GM18907 (cell line): ENCODE data around the gene TDRD7.

Experiments
- ATAC-seq: cut with Tn5 transposase; IDR thresholded peaks from one replicate; pipeline ENCODE4 v1.9.1; 2021; ENCODE audit warnings: mild to moderate bottlenecking, moderate library complexity; ENCODE audit not compliant: unreplicated experiment

Gene TDRD7

GRCh38 chr9:97525451-97525850 is 113.6 kb downstream of the TDRD7 start:
- no peak for ATAC-seq

GRCh38 chr9:97526895-97527575 is 115.1 kb downstream of the TDRD7 start:
- no peak for ATAC-seq

- ATAC-seq = no peak
These were observed 116.0 kb downstream of the TDRD7 start for GRCh38 chr9:97527626-97528528.

- no peak for ATAC-seq
These were observed 116.8 kb downstream of the TDRD7 start for GRCh38 chr9:97528529-97529230.

- ATAC-seq = peak; percentile 74
These were observed 117.6 kb downstream of the TDRD7 start for GRCh38 chr9:97529363-97530076.

GRCh38 chr9:97531888-97532376 is 120.0 kb downstream of the TDRD7 start:
- ATAC-seq = no peak

GRCh38 chr9:97534185-97534584 is 122.3 kb downstream of the TDRD7 start:
- ATAC-seq = no peak

GRCh38 chr9:97534961-97535594 is 123.2 kb downstream of the TDRD7 start:
- ATAC-seq = no peak

- no peak for ATAC-seq
These were observed 123.9 kb downstream of the TDRD7 start for GRCh38 chr9:97535771-97536170.

GRCh38 chr9:97536480-97536879 is 124.6 kb downstream of the TDRD7 start:
- ATAC-seq = no peak

- no peak for ATAC-seq
These were observed 131.7 kb downstream of the TDRD7 start for GRCh38 chr9:97543561-97543960.

GRCh38 chr9:97545486-97545885 is 133.6 kb downstream of the TDRD7 start:
- ATAC-seq = no peak
